Naive thymus-derived CD4-positive, alpha-beta T cell (primary cell): ENCODE results near the gene F13B. TPM values are rescaled to one million over a fixed set of nuclear protein-coding genes. Genes with fewer than 3 reads are reported as not detected.

Experiments
- ATAC-seq: fragments of 150-1000 bp; cut with Tn5 transposase; 2 replicates; pipeline ENCODE4 v1.10.0; 2021; ENCODE audit warnings: mild to moderate bottlenecking, moderate library complexity
- CTCF ChIA-PET: fragments of 350-600 bp; sonication (Branson Sonifier 250); formaldehyde crosslinking; loops from one replicate; lab custom pipeline; 2021; ENCODE audit warnings: antibody characterized with exemption; lab: Charles Lee
- POLR2A ChIA-PET: fragments of 350-600 bp; sonication (Branson Sonifier 250); formaldehyde crosslinking; loops from one replicate; lab custom pipeline; 2021; ENCODE audit warnings: antibody characterized with exemption, inconsistent platforms; lab: Charles Lee
- DNase-seq, 9 donors: peaks; one replicate each; pipeline versions ENCODE4 v3.0.0 to v3.0.0-alpha.2; 2020 to 2022; ENCODE audit warnings: mixed read lengths in 1 of 9
- H3K27ac ChIP-seq: one replicate; pipeline ENCODE4 v1.7.0; 2013; ENCODE audit warnings: mild to moderate bottlenecking, low read depth, low read length, moderate library complexity
- H3K27me3 ChIP-seq, 2 donors: one replicate each; pipeline ENCODE4 v1.7.0; 2013; ENCODE audit warnings: low read length in 2 of 2, mild to moderate bottlenecking in 2 of 2, moderate library complexity in 2 of 2; ENCODE audit not compliant: control insufficient read depth in 2 of 2, insufficient read depth in 2 of 2
- H3K36me3 ChIP-seq, 3 experiments: 1 replicate in 2 of 3; 2 replicates in 1 of 3; pipeline ENCODE4 v1.7.0; 2013; ENCODE audit warnings: low read length in 3 of 3, mild to moderate bottlenecking in 3 of 3, moderate library complexity in 1 of 3; ENCODE audit not compliant: insufficient read depth in 3 of 3, control insufficient read depth in 2 of 3
- H3K4me1 ChIP-seq, 2 donors: one replicate each; pipeline ENCODE4 v1.7.0; 2013; ENCODE audit warnings: low read length in 2 of 2, mild to moderate bottlenecking in 2 of 2, moderate library complexity in 1 of 2; ENCODE audit not compliant: control insufficient read depth in 2 of 2, insufficient read depth in 2 of 2
- H3K4me3 ChIP-seq: 2 replicates; pipeline ENCODE4 v1.7.0; 2013; ENCODE audit warnings: mild to moderate bottlenecking, low read length
- H3K9me3 ChIP-seq, 3 experiments: 1 replicate in 2 of 3; 2 replicates in 1 of 3; pipeline ENCODE4 v1.7.0; 2013; ENCODE audit warnings: low read length in 3 of 3; ENCODE audit not compliant: control insufficient read depth in 2 of 3
- H3K27ac Mint-ChIP-seq, 9 donors: one replicate each; pipeline ENCODE4 v1.8.0; 2020 to 2022; ENCODE audit warnings: mixed read lengths in 9 of 9, mild to moderate bottlenecking in 8 of 9, moderate library complexity in 5 of 9, inconsistent platforms in 2 of 9
- H3K27me3 Mint-ChIP-seq, 5 donors: one replicate each; pipeline ENCODE4 v1.8.0; 2021 to 2022; ENCODE audit warnings: mixed read lengths in 5 of 5, mild to moderate bottlenecking in 1 of 5
- H3K36me3 Mint-ChIP-seq, 5 donors: one replicate each; pipeline ENCODE4 v1.8.0; 2020 to 2022; ENCODE audit warnings: mixed read lengths in 5 of 5, mild to moderate bottlenecking in 3 of 5, inconsistent platforms in 1 of 5
- H3K4me1 Mint-ChIP-seq, 7 donors: one replicate each; pipeline ENCODE4 v1.8.0; 2020 to 2022; ENCODE audit warnings: mixed read lengths in 7 of 7, mild to moderate bottlenecking in 3 of 7, inconsistent platforms in 1 of 7
- H3K4me3 Mint-ChIP-seq, 10 donors: one replicate each; pipeline ENCODE4 v1.8.0; 2020 to 2022; ENCODE audit warnings: mild to moderate bottlenecking in 10 of 10, mixed read lengths in 10 of 10, moderate library complexity in 6 of 10, inconsistent platforms in 2 of 10
- H3K9me3 Mint-ChIP-seq, 11 donors: one replicate each; pipeline ENCODE4 v1.8.0; 2020 to 2022; ENCODE audit warnings: mixed read lengths in 11 of 11, mild to moderate bottlenecking in 4 of 11, inconsistent platforms in 1 of 11, moderate library complexity in 1 of 11
- intact Hi-C, 2 donors: fragments of 100-400 bp; cut with micrococcal nuclease; formaldehyde crosslinking; loops; one replicate each; pipeline ENCODE4 v1.15.1; 2023
- polyA plus RNA-seq, 2 donors: library from polyadenylated mRNA; unstranded; fragments of 300-500 nt; fragmentation: Illumina TruSeq; gene quantifications; one replicate each; pipeline ENCODE4 v1.2.3, GENCODE V29; 2021
- total RNA-seq, 6 experiments: library from RNA in 5 of 6; stranded (reverse) in 5 of 6; gene quantifications; 1 replicate in 5 of 6; 2 replicates in 1 of 6; pipeline ENCODE4 v1.2.3 and lab custom pipeline; 2021 to 2026

The F13B gene
- total and polyA plus RNA-seq, 7 experiments from 2014 or later: not detected

- H3K4me1 Mint-ChIP-seq: no peaks in the 10 kb centered on the region
- Histone ChIP-seq H3K27ac (no peak overlapping the region), H3K4me3 (no peak overlapping the region), H3K4me1 (no peaks in the 10 kb centered on the region), H3K27me3 (no peaks in the 10 kb centered on the region), H3K9me3 (peaks cover 0 to 8% (median 0%) of the 10 kb centered on the region in 3 experiments), H3K36me3 (no peaks in the 10 kb centered on the region)
- H3K4me3 Mint-ChIP-seq: no peak overlapping the region
- H3K36me3 Mint-ChIP-seq: peaks cover 0 to 51% (median 7%) of the 10 kb centered on the region in 5 donors
- DNase-seq (no peak), ATAC-seq (no peak)
- ChIA-PET CTCF (no interaction called here), POLR2A (no interaction called here)
- intact Hi-C loops: no loop called here
- peaks cover 0 to 12% (median 6%) of the 10 kb centered on the region in 5 donors for H3K27me3 Mint-ChIP-seq
- peaks cover 0 to 34% (median 13%) of the 10 kb centered on the region in 11 donors for H3K9me3 Mint-ChIP-seq
- no peak overlapping the region for H3K27ac Mint-ChIP-seq
These were observed 14.2 kb upstream of the F13B start for GRCh38 chr1:197081117-197081753.

- no peaks in the 10 kb centered on the region for H3K36me3 ChIP-seq
- no peak for ATAC-seq
- Mint-ChIP-seq H3K27me3 (peaks cover 0 to 15% (median 6%) of the 10 kb centered on the region in 5 donors), H3K36me3 (peaks cover 0 to 44% (median 7%) of the 10 kb centered on the region in 5 donors), H3K9me3 (peaks cover 0 to 34% (median 13%) of the 10 kb centered on the region in 11 donors), H3K27ac (no peak overlapping the region), H3K4me3 (no peak overlapping the region), H3K4me1 (no peaks in the 10 kb centered on the region)
- CTCF ChIA-PET: no interaction called here
- H3K27ac ChIP-seq: no peak overlapping the region
- no peaks in the 10 kb centered on the region for H3K4me1 ChIP-seq
- H3K27me3 ChIP-seq: no peaks in the 10 kb centered on the region
- H3K4me3 ChIP-seq: no peak overlapping the region
- intact Hi-C loops: no loop called here
- POLR2A ChIA-PET: no interaction called here
- DNase-seq: no peak
- H3K9me3 ChIP-seq: peaks cover 0 to 8% (median 0%) of the 10 kb centered on the region in 3 experiments
These were observed 13.3 kb upstream of the F13B start for GRCh38 chr1:197080323-197080722.

- H3K36me3 Mint-ChIP-seq: peaks cover 0 to 11% (median 7%) of the 10 kb centered on the region in 5 donors
- ChIA-PET POLR2A (no interaction called here), CTCF (no interaction called here)
- H3K27me3 Mint-ChIP-seq: peaks cover 0 to 24% (median 8%) of the 10 kb centered on the region in 5 donors
- H3K9me3 Mint-ChIP-seq: peaks cover 0 to 18% (median 9%) of the 10 kb centered on the region in 11 donors
- Histone ChIP-seq H3K4me3 (no peak overlapping the region), H3K4me1 (no peaks in the 10 kb centered on the region), H3K27me3 (no peaks in the 10 kb centered on the region), H3K9me3 (peaks cover 0 to 5% (median 0%) of the 10 kb centered on the region in 3 experiments), H3K27ac (no peak overlapping the region), H3K36me3 (no peaks in the 10 kb centered on the region)
- DNase-seq (no peak), ATAC-seq (no peak)
- no peaks in the 10 kb centered on the region for H3K4me1 Mint-ChIP-seq
- no peak overlapping the region for H3K27ac Mint-ChIP-seq
- no peak overlapping the region for H3K4me3 Mint-ChIP-seq
- intact Hi-C loops: no loop called here
These were observed 9.5 kb upstream of the F13B start for GRCh38 chr1:197076585-197076984.

GRCh38 chr1:197073978-197074377 lies 6.9 kb upstream of the F13B start:
- ATAC-seq: no peak
- Mint-ChIP-seq H3K27me3 (peaks cover 0 to 23% (median 5%) of the 10 kb centered on the region in 5 donors), H3K27ac (no peak overlapping the region), H3K4me1 (no peaks in the 10 kb centered on the region), H3K4me3 (no peak overlapping the region), H3K9me3 (peaks cover 0 to 13% (median 6%) of the 10 kb centered on the region in 11 donors), H3K36me3 (no peaks in the 10 kb centered on the region)
- H3K9me3 ChIP-seq: no peaks in the 10 kb centered on the region
- intact Hi-C loops: no loop called here
- POLR2A ChIA-PET: no interaction called here
- H3K4me1 ChIP-seq: no peaks in the 10 kb centered on the region
- CTCF ChIA-PET: no interaction called here
- H3K36me3 ChIP-seq: no peaks in the 10 kb centered on the region
- H3K27me3 ChIP-seq: no peaks in the 10 kb centered on the region
- no peak overlapping the region for H3K4me3 ChIP-seq
- no peak for DNase-seq
- H3K27ac ChIP-seq: no peak overlapping the region

GRCh38 chr1:197067457-197067818 lies 378 bp upstream of the F13B start:
- Mint-ChIP-seq H3K27ac (no peak overlapping the region), H3K27me3 (peaks cover 0 to 11% (median 4%) of the 10 kb centered on the region in 5 donors), H3K4me3 (no peak overlapping the region), H3K36me3 (no peaks in the 10 kb centered on the region), H3K9me3 (peaks cover 0 to 15% (median 3%) of the 10 kb centered on the region in 11 donors), H3K4me1 (no peaks in the 10 kb centered on the region)
- Histone ChIP-seq H3K9me3 (no peaks in the 10 kb centered on the region), H3K4me1 (no peaks in the 10 kb centered on the region), H3K27ac (no peak overlapping the region), H3K27me3 (no peaks in the 10 kb centered on the region), H3K36me3 (no peaks in the 10 kb centered on the region), H3K4me3 (no peak overlapping the region)
- ATAC-seq (no peak), DNase-seq (no peak)
- intact Hi-C loops: no loop called here
- POLR2A ChIA-PET: no interaction called here
- CTCF ChIA-PET: no interaction called here

- peaks cover 0 to 15% (median 3%) of the 10 kb centered on the region in 11 donors for H3K9me3 Mint-ChIP-seq
- ATAC-seq (no peak), DNase-seq (no peak)
- no peak overlapping the region for H3K27ac Mint-ChIP-seq
- no peaks in the 10 kb centered on the region for H3K36me3 Mint-ChIP-seq
- no peak overlapping the region for H3K4me3 ChIP-seq
- H3K4me1 ChIP-seq: no peaks in the 10 kb centered on the region
- H3K4me3 Mint-ChIP-seq: no peak overlapping the region
- no peaks in the 10 kb centered on the region for H3K9me3 ChIP-seq
- POLR2A ChIA-PET: no interaction called here
- H3K36me3 ChIP-seq: no peaks in the 10 kb centered on the region
- intact Hi-C loops: no loop called here
- no peaks in the 10 kb centered on the region for H3K4me1 Mint-ChIP-seq
- H3K27me3 ChIP-seq: no peaks in the 10 kb centered on the region
- CTCF ChIA-PET: no interaction called here
- no peak overlapping the region for H3K27ac ChIP-seq
- H3K27me3 Mint-ChIP-seq: peaks cover 3 to 11% (median 4%) of the 10 kb centered on the region in 5 donors
These were observed 783 bp downstream of the F13B start for GRCh38 chr1:197066277-197066676.

- DNase-seq: no peak
- POLR2A ChIA-PET: no interaction called here
- CTCF ChIA-PET: no interaction called here
- Mint-ChIP-seq H3K36me3 (no peaks in the 10 kb centered on the region), H3K4me1 (no peaks in the 10 kb centered on the region), H3K9me3 (peaks cover 0 to 15% (median 3%) of the 10 kb centered on the region in 11 donors), H3K27me3 (peaks cover 3 to 11% (median 4%) of the 10 kb centered on the region in 5 donors), H3K27ac (no peak overlapping the region), H3K4me3 (no peak overlapping the region)
- intact Hi-C loops: no loop called here
- no peaks in the 10 kb centered on the region for H3K4me1 ChIP-seq
- ATAC-seq: no peak
- H3K4me3 ChIP-seq: no peak overlapping the region
- no peaks in the 10 kb centered on the region for H3K36me3 ChIP-seq
- no peak overlapping the region for H3K27ac ChIP-seq
- no peaks in the 10 kb centered on the region for H3K27me3 ChIP-seq
- H3K9me3 ChIP-seq: no peaks in the 10 kb centered on the region
These were observed 1.5 kb downstream of the F13B start for GRCh38 chr1:197065559-197065958.
